GM19438 (cell line): ENCODE results near the gene CIB4.

Experiments
- ATAC-seq: cut with Tn5 transposase; IDR thresholded peaks from one replicate; pipeline ENCODE4 v1.9.1; 2021; ENCODE audit warnings: low read depth; ENCODE audit not compliant: unreplicated experiment

Gene CIB4

DNA sequence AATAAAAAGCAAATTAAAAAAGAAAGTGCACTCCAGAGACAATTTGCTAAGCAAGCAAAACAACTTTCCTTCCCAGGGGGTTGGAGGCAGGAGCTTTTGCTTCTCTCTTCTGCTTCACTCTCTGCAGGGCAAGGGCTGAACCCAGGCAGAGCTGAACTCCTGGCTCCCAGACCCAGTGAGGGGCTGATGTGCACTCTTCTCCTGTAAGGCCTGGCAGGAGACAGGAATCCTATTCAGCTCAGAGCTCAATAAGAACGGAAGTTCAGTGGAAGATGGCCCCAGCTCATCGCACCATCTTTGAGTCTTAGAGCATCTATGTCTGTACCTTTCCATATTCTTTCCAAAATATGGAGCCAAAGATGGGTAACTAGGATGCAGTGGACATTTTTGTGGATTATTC, 29.1 kb downstream of the CIB4 start:
- no peak for ATAC-seq

DNA sequence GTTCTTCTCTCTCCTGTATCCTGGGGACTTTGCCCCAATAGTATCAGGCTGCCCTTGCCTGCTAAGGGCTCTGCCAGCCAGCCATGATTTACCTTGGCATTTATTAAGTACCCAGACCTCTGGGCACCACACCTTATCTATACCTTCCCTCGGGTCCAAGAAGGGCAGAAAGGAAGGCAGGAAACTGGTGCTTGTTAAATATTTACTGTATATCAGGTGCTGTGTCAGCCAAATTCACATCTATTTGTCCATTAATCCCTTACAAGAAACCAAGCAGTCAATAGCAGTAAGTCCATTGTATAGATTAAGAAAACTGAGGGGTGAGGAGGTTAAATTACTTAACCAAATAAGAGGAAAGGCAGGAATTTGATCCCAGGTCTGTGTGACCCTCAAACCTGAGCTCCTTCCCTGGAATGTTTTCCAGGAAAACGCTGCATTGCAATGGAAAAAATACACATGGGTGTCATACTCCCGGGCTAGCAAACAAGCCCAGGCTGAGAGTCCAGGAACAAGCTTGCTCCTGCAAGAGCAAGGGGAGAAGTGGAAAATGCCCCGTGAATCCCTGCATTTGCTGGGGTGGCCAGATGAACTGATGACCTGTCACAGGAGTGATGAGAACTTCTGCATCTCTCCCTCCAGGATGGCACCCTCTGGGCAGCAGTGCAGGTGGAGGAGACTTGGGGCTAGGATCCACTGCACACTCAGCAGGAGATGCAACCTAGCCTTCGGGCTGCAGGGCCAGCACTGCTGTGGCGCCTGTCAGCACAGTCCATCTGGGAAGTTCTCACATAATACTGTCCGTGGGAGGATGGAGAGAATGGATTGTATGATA, 30.4 kb downstream of the CIB4 start:
- ATAC-seq = no peak

DNA sequence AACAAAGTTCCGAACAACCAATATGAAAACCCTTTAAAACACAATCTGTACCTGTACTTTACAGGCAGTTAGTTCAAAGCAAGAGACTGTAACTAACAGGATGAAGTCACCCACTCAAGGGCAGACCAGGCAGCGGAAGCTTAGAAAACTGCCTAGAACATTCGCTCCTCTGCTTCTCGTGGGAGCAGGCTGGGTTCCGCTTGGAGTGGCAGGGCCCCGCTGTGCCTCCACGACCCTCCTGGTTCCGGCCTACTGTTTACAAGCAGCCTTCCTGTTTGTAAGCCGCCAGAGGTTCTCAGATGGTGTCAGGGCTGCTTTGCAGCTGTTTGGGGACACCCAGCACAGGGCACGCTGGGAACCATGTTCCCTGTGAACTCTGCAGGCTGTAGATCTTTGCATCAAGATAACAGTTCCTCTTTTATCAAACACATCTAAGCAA, 31.3 kb downstream of the CIB4 start:
- no peak for ATAC-seq

DNA sequence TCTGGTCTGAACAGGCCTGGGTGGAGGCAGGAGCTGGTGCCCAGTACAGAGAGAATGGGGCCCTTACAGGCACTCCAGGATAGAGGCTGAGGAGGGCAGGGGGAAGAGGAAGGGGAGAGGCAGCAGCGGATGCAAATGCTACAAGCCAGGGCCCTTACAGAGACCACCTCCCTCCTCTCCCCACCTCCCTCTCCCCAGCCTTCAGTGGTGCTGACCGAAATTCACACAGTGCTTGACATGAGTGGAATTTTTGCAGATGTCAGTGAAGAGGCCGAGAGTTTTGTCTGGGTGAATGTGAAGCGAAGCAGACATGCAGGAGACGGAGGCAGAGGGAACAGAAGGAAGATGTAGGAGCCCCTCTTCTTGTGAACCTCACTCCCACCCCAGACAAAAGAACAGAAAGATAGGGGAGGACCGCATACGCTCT, 31.9 kb downstream of the CIB4 start:
- ATAC-seq = no peak

DNA sequence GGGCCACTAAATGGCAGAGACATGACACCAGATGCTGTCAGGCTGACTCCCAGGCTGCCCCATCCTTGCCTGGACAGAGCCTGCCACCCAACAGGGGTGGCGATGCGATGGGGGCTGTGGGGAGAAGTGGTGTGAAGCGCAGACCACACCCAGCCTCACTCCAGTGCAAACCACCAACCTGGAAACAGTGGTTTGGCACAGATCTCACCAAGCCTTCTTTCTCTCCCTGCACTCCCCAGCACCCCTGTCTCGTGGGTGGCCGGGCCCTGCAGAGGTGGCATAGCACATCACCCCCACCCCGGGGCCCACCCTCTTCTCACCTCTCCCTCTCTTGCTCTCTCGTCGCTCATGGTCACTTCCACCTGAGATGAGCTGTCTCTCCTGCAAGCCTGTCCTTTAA, 32.6 kb downstream of the CIB4 start:
- ATAC-seq = no peak

GRCh38 chr2:26607698-26608097, 33.5 kb downstream of the CIB4 start:
- no peak for ATAC-seq

DNA sequence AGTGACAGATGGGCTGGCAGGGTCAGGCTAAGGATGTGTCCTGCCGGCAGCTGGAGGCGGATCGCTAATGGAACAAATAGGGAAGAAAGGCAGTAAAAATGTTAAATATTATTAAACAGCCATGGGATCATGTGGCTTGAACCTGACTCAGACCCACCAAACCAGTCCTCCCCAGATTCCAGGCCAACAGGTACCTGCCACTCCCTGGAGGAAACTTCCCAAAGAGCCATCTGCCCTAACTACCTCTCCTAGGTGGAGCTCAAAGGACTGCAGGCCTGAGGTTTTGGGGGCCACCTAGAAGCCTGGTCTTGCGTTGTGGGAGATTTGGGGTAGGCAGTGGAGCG, 34.3 kb downstream of the CIB4 start:
- ATAC-seq = no peak

- ATAC-seq = no peak
These were observed 34.9 kb downstream of the CIB4 start for GRCh38 chr2:26605999-26606846.

GRCh38 chr2:26605195-26605998, 35.8 kb downstream of the CIB4 start:
- no peak for ATAC-seq

- ATAC-seq = no peak
These were observed 38.6 kb downstream of the CIB4 start for GRCh38 chr2:26602575-26602974.

- no peak for ATAC-seq
These were observed 41.8 kb downstream of the CIB4 start for GRCh38 chr2:26599387-26599786.

DNA sequence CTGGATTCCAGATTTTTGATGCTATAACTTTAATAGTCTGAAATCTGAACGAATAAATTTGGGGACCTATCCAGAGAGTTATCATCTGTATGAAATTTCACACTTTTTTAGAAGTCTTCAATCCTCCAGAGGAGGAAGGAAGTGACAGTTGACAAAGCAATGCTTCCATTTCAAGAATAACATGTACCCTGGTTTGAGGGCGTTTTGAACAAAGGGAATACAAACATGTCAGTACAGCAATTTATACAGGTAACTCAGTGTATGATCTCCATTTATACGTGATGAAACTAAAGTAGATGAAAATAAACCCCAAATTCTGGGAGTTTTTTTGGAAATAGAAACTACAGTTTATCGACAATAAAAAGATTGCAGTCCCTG, 42.2 kb downstream of the CIB4 start:
- no peak for ATAC-seq

DNA sequence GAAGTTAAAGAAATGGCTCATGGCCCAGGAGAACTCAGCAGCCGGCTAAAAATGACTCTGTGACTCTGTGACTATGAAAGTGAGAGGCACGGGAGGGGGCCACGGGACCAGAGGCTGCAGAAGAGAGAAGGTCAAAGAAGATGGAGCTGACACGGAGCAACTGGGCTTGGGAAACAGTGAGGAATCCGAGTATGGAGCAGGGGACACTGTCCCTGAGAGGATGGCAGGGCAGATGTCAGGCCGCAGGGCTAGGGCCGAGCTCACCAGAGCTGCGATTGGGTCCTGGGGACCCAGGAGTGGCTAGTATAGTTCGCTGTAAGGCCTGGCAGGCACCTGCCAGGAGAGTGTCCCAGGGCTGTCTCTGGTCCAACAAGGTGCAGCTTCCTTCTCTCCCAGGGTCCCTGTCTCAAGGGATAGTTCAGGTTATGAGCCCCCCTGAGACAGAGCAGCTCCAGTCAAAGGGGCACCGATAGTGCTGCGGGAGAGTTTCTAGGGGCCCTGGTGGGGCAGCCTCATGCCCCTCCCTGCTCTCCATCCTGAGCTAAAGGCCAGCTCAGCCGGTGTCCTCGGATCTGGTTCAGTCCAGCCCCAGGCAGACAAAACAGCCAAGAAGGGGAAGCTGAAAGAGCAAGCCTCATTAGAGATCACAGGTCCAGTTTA, 42.7 kb downstream of the CIB4 start:
- no peak for ATAC-seq

DNA sequence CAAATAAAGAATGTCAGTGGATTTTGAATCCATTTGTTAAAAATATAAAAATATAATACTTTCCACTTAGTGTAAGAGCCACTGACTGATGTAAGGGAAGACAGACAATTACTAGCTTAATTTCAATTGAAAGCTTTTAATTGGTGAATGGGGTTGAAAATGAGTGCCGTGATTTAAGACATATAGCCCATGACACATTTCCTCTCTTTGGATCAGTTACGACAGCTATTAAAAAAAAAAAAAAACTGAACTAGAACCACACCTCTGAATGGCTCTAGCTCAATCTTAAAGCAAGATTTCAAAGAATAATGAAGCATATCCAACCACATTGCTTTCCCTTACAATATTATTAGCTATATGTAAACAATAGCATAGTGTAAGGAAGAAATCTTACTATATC, 44.0 kb downstream of the CIB4 start:
- ATAC-seq = no peak

- ATAC-seq = no peak
These were observed 46.0 kb downstream of the CIB4 start for GRCh38 chr2:26595146-26595545.

DNA sequence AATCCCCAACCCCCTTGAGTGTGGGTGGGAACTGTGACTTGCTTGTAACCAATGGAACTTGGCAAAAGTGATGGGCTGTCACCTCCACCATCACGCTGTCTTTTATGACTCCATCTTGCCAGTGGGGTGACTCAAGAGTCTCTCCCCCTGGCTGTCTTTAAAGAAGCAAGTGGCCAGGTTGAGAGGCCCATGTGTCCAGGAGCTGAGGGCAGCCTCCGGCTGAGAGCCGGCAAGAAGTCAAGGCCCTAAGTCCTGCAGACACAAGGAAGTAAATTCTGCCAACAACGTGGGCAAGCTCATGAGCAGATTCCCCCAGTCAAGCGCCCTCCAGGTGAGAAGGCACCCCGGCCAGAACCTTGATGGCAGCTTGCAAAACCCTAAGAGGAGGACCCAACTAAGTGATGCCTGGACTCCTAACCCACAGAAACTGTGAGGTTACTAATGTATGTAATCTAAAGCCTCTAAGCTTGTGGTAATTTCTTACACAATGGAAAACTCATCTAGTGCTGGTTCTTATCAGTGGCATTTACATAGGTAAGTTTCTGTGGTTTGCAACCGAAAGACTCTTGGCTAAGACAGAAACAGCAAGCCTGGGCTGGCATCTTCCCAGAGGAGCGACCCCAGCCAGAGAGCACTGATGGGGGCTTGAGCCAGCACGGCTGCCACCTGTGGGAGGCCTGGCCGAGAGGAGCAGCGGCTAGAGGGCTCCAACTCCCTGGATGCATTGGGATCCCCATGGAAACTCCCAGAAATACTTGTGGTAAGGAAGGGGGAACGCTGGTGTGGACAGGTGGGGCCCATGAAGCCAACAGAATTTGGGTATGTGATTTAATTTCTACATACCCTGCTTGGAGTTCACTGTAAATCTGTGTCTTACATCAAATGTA, 49.3 kb downstream of the CIB4 start:
- ATAC-seq = no peak

DNA sequence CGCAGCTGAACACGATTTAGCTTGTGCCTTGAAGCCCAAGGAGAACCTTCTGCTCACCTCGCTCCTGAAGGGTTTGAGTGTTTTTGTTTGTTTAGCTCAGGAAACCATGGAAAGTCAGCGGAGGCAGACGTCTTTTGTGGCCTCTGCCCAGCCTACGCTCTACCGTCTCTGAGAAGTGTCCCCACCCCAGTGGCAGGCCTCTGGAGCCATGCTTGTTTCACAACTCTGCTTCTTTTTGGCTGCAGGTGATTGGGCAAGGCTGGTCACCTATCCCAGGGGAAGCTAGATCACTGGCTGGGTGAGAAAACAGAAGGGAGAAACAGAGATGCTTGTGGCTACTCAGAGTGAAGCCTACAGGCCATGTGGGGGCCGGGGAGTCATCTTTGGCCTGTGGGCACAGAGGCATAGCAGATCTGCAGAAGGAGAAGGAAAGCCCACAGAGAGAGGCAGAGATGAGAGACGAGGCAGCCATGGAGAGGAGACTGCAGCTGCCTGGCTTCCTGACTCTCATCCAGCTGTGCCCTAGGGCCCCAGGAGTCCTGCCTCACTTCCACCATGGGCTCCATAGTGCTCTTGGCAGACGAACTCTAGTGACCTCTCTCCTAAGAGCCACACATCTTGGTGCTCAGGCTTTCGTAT, 50.1 kb downstream of the CIB4 start:
- no peak for ATAC-seq

- ATAC-seq = no peak
These were observed 50.7 kb downstream of the CIB4 start for GRCh38 chr2:26590508-26590907.

DNA sequence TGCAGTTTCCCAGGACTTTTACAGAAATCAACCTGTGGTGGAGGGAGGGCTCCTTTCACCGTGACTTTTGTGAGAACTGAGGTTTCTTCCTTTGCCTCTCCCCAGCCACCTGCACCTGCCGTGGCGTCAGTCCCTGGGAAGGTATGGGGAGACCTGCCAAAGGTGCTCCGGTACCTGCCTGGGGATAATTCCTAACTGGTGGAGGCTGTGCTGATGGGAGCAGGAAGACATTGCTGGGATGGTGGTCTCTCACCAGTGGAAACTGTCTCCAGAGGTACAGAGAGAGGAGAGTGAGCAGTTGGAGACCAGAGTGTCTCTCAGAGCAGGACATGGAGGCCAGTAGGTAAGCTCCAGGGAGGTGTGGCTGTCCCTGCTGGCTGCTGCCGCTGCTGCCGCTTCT, 52.6 kb downstream of the CIB4 start:
- no peak for ATAC-seq
